Activated CD4-positive, alpha-beta T cell treated with anti-CD3 and anti-CD28 coated beads, Interleukin-2, amount 50 U/mL, for 4 hours (primary cell): ENCODE results near the gene CPEB3.

Experiments used
- DNase-seq, 2 experiments: peaks; one replicate each; pipeline ENCODE4 v3.0.0-alpha.2; 2020

CPEB3 gene

GRCh38 chr10:92014620-92015019 is 276.3 kb downstream of the CPEB3 start:
- no peak for DNase-seq

GRCh38 chr10:92011560-92012214 is 279.2 kb downstream of the CPEB3 start:
- DNase-seq: no peak

GRCh38 chr10:92010047-92010735 is 280.7 kb downstream of the CPEB3 start:
- no peak for DNase-seq

- DNase-seq: no peak
These were observed 281.4 kb downstream of the CPEB3 start for GRCh38 chr10:92009445-92009844.

GRCh38 chr10:92005978-92006377 is 284.9 kb downstream of the CPEB3 start:
- DNase-seq: no peak

GRCh38 chr10:92003258-92003657 is 287.6 kb downstream of the CPEB3 start:
- no peak for DNase-seq

- no peak for DNase-seq
These were observed 288.9 kb downstream of the CPEB3 start for GRCh38 chr10:92001995-92002394.

- no peak for DNase-seq
These were observed 289.3 kb downstream of the CPEB3 start for GRCh38 chr10:92001581-92001980.
